NCI-H748 (cell line): ENCODE results near the gene IFNA1.
"Not testable (repeated sequence)": the region's sequence is repeated elsewhere in the genome, so short reads cannot be mapped to it uniquely, and the experiment has no call there.

Experiments
- DNase-seq: peaks from one replicate; lab custom pipeline; 2025; ENCODE audit not compliant: unreplicated experiment; lab: John Stamatoyannopoulos, UW

IFNA1 gene

DNA sequence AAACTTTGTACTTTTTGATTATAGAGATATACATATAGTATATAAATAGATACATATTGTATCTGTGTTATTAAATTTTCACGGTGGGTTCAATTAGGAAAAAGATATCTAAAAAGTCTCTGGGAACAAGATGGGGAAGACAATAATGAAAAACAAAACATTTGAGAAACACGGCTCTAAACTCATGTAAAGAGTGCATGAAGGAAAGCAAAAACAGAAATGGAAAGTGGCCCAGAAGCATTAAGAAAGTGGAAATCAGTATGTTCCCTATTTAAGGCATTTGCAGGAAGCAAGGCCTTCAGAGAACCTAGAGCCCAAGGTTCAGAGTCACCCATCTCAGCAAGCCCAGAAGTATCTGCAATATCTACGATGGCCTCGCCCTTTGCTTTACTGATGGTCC, at the start of gene IFNA1:
IFNA1 (plus strand) TSS at position 301 of the 400 bp plus-strand sequence; CDS start at position 370, 69 bp downstream.
- no peak for DNase-seq

DNA sequence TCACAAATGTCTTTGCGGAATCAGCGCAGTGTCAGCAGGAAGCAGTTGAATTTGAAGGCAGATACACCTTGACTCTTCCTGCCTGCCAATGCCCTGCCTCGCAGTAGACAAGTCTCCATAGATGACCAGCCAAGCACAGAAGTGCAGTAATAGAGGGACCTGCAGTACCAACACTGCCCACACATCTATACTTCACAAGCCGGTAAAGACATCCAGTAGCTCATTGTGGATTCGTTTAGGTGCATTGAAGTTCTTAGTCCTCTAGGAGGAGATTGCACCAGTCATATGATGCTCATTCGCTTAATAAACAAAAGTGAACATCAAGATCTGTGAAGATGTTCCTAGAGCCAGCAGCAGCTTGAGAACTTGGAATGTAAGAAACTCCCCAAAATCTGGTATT, 48.0 kb upstream of the IFNA1 start:
- peak; percentile 30 for DNase-seq

- peak; percentile 70 for DNase-seq
Observed at GRCh38 chr9:21395778-21396717, 44.2 kb upstream of the IFNA1 start.

DNA sequence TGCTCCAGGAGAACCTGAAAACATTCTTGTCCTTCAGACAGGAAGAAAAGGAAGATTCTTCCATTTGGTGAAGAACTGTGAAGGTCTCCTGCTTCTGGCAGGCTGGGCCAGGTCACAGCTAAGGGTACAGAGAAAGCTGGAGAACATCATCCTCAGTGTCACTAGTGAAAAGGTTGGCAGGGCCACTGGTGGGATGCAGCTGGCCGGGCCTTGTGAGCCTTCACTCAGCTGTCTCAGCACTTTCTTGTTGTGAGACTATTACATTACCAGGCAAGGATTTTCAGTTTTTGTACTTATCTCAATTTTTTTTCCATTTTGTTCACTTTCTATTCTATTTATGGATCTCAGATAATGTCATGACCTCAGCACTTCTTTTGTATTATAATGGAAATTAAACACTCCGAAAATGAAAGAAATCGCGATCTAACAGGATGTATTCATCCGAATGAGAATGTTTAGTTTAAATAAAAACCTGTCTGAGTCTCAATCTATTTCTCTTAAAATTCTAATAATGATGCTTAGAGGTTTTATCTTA, 41.2 kb upstream of the IFNA1 start:
- DNase-seq: no peak

DNA sequence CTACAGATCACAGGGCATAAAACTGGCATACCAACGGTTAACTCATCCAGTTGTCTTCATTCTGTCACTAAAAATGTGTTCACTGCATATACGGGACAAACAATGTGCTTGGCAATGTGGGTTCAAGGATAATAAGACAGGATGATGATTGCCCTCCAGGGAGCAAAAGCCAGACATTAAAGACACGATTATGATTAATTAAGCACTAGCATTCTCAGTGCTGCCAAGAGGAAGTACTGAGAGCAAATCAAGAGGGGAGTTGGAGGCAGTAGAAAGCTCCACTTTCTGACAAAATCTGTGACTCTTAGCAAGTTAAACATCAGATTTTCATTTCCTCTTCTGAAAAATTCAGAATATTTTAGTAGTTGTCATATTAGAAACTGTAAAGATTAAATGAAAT, 40.3 kb upstream of the IFNA1 start:
- DNase-seq: no peak

DNA sequence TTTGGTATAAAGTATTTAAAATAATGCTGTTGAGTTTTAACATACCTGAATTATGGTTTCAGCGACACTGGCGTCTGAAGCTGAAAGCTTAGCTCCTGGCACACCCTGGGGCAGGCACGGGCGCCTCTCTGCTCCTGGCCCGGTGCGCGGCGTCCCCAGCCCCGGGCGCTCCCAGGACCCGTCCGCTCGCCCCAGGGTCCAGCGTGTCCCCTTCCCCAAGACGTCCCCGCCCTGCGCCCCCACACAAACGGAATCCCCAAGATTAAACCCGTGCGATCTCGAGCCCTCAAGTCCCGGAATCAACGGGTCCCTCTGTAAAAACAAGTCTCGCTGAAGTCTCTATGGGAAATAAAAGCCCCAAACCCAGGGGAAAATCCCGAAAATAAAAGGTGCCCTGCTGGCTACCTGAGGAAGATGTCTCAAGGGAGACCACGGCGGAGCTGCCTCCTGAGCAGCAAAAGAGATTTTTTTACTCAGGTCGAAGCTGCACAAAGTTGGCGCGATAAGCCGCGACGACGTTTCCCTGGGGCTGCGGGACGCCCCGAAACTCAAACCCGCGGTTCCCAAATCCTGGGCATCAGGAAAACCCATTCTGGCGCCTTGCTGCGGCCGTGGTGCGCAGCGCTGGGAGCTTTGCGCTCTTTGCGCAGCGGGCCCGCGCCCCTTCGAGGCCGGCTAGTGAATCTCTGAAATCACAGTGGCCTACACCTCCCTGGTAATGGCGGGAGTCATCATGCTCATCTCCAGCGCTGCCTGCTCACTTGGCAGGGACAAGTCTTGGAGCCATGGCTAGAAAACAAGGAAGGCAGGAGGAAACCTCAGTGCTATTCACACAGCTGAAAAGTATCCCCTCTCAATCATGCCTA, 37.6 kb upstream of the IFNA1 start:
- no peak for DNase-seq

- DNase-seq: no peak
Observed at GRCh38 chr9:21404146-21404545, 36.1 kb upstream of the IFNA1 start.

- DNase-seq: no peak
Observed at GRCh38 chr9:21408817-21409216, 31.4 kb upstream of the IFNA1 start, which contains the start of gene IFNA8. Gene IFNA8, plus strand, starts transcription at chr9:21409117. Its CDS starts 60 bp downstream, at chr9:21409177.

DNA sequence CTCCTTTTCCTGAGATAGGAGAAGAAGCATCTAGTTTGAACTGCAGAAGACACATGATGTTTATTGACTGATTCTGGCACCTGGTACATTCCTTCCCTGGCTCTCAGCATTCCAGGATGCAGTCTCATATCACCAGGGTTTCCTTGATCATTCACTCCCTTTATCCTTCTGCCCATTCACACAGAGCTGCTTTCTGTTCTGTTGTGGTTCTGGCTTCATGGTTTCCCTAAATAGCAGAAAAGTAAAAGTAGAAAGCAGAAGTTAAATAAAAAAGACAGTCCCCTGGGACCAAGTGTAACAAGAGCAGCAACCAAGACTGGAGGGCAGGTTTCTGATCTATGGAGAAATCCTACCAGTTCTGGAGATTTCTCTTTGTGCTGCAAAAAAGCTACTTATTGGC, 28.1 kb upstream of the IFNA1 start:
- no peak for DNase-seq

- no peak for DNase-seq
Observed at GRCh38 chr9:21413151-21413550, 27.1 kb upstream of the IFNA1 start.

GRCh38 chr9:21413624-21414023, 26.6 kb upstream of the IFNA1 start:
- DNase-seq: no peak

GRCh38 chr9:21414220-21414940, 25.9 kb upstream of the IFNA1 start:
- DNase-seq: no peak

DNA sequence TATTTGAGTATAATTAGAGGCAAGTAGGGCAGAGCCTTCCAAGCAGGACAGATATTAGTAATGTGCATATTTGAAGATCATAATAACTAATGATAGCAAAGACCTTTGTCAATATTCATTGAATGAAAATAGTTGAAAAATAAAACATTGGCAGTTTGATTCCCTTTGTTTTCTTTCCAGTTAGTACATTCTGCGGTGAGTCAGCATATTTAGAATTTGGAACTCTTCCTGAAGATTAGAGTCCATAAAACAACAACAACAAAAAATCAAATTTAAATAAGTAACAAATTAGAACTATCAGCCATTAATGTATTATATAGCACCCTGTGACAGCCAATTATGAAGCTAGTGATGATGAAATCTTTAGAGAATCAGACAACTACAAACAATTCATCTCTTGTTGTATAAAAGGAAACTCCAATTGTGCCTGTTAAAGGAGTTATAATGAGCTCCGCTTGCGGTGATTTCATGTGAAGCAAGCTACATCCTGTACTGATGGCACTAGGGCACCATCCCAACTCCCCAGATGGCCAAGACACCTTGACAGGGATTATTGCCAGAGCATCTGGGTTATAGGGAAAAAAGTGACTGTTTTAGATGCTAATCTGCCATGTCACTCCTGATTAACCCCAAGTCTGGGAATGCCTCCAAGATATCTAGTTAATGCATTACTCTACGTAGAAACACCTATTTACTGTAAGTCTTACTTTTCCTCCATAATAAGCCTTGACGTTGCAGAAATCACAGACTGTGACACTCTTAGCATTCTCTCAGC, 24.6 kb upstream of the IFNA1 start:
- DNase-seq: no peak

DNA sequence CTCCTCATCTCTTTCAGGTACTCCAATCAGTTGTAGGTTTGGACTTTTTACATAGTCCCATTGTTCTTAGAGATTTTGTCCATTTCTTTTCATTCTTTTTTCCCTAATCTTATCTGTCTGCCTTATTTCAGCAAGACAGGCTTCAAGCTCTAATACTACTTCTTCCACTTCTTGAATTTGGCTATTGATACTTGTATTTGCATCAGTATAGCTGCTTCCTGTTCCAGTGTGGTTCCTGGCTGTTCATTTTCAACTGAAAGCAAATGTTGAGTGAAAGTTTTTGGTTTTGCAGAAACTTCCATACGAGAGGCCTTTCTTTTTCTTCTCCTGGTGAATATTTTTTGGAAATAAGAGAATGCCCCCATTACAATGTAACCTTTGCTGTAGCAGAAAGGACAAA, 12.0 kb upstream of the IFNA1 start:
- no peak for DNase-seq

DNA sequence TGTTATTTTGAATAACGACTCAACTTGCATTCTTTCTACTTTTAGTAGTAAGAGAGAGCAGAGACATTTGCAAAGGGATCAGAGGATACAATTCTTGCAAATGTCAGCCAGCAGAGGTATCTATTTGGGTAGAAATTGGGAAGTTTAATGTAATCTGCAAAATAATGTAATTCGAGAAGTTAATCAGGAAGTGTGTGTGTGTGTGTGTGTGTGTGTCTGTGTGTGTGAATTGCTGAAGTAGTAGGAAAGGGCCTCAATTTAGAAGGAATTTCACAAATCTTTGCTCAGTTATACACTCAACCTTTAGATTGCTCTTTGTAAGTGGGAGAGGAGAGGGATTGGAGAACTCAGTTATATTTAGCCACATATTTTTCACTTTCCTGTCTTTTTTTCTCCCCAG, 11.0 kb upstream of the IFNA1 start:
- DNase-seq: no peak

DNA sequence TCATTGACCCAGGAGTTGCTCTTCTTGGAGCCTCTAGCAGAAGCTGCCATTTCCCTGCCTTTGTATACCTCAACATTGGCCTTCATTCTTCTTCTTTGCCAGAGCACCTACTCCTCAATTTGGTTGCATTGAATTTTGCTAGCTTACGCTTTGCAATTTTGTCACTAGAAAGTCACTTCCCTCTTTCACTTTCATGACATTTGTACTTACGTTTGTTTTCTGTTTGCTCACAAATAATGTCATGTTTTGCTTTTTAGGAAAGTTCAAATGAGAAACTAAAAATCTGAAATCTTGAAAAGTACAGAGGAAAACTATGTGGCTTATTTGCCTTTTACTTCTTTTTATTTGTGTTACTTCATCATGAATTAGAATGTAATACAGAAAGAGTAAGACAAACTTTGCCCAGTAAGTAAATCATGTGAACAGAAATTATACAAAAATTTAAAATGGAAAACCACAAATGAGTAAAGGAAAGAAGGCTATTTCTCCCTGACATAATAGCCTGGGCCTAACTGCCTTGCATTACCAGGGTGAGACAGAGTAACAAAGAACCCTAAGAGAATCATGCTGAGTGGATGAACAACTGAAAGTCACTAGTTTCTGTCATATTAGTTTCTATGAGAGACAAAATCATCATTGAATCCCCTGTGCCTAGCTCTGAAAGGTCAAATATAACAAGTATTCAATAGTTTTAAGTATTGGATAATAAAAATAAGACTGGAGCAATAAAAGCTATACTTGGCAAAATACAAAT, 7.4 kb upstream of the IFNA1 start:
- no peak for DNase-seq

DNA sequence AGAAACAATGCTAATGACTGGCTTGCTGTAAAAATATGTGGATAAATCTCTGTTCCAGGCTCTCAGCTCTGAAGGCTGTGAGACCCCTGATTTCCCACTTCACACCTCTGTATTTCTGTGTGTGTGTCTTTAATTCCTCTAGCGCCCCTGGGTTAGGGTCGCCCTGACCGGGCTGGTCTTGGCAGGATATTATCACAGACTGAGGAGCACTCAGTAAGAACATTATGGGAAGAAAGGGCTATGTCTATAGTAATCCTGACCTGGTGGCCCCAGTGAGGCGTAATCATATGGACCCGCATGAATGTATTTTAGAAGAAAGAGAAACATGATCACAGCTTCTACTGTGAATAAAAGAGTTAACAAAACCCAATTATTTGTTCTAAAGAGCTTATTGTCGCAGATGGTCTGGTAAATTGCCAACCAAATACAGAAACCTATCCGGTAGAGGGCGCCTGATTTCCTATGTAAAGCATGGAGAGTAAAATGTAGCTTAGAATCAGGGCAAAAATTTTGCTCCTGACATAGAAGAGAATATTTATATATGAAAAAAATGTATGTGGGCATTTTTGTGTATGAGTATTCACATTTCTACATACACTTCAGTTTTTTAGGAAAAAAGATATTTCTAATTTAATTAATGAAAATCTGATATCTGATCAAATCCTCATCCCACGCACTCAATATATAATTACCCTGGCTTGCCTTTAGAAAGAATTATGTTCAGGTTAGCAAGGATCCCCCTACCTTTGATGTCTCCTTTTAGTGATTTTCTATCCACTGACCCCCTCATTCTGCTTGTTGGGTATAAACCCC, 5.8 kb upstream of the IFNA1 start:
- DNase-seq: peak; percentile 64

GRCh38 chr9:21435015-21435383, 5.2 kb upstream of the IFNA1 start:
- not testable (repeated sequence) for DNase-seq
